GM19238 (cell line): ENCODE results near the gene METTL25B.

Source experiments
- DNase-seq: peaks from one replicate; pipeline ENCODE4 v3.0.0; 2011; ENCODE audit warnings: low spot score; ENCODE audit not compliant: insufficient read length

Gene METTL25B

DNA sequence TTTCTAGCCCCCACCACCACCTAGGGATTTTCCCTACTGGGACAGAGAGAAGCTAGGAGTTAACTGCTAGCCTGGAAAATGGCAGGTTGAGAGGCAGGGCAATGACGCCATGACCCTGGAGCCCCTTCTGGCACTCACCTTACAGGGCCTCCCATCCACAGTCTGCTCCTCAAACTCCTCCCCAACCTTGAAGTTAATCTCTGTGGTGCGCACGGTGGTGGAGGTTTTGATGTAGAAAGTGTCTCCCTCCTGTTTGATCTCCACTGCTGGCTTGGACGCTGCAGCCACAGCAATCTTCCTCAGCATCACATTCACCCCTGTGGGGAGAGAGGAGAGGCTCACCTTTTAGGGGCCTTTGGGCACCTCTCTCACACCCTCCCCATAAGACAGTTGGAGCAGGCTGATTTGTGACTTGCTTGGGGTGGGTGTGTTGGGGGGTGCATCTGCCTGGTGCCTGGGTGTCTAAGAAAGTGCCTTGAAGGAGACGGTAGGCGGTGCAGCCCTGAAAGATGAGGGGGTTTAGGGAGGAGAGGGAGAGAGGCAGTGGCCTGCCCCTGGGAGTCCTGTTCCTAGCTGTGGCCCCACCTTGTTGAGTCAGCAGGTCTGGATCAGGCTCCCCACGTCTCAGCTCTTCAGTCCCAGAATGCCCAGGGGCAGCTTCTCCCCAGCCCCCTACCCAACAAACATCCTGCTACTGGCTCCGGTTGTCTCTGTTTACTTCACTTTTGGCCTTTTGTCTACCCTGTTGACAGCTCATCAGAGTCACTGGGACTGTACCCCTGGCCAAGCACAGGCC lies 27.3 kb upstream of the METTL25B start:
- DNase-seq = no peak

DNA sequence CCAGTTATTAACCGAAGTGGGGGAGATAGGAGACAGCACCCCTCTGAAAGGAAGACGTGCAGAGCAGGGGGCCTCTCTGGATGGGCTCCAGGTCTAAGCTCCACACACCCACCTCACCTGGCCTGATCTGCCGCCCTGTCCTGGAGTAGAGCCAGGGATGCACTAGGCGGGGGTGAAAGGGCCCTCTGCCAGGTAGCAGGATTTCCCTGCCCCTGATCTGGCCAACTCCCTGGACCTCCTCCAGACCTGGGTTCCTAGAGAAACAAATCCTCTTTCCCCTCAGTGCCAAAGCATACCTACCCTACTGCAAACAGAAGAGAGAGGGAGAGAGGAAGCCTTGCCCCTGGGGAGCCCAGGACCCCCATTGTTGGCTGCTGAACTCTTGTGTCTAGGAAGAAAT lies 24.9 kb upstream of the METTL25B start:
- no peak for DNase-seq

DNA sequence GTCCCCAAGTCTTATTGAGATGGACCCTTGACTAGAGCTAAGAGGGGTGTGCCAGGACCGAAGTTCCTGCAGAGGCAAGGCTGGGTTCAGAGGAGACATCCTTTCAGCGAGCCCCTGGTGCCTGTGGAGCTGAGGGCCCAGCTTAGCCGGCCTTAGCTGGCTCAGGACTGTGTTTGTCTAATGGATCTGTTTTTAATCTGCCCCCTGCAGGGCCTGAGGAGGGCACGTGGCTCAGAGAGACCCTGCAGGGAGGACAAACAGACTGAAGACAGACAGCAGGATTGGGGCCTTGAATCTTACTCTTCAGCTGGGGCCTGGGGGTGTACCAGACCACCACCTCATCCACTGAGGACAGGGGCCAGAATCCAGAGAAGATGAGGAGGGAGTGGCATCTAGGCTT lies 24.5 kb upstream of the METTL25B start:
- DNase-seq = no peak

DNA sequence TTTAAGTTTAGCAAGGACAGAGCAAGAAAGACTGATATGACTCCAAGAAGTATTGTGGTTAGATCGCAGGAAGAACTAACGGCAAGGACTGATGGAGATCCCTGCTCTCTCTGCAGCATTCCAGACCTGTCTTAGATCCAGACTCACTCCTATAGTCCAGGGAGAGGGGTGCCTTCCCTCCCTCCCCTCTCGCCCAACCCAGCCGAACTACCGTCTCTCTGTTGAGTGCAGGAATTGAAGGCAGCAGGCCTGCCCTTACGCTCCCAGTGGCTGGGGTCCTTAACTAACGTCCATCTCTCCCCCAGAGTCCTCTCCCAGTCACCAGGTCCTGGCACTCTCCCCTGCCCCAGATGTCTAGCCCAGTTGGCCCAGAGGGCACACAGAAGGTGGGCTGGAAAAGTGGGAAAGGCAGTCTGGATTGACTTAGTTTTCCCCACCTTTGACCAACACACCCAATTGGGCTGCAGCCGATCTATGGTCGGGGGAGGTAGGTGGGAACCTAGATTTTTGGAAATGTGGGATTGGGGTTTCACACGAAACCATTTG lies 24.0 kb upstream of the METTL25B start:
- DNase-seq = no peak

DNA sequence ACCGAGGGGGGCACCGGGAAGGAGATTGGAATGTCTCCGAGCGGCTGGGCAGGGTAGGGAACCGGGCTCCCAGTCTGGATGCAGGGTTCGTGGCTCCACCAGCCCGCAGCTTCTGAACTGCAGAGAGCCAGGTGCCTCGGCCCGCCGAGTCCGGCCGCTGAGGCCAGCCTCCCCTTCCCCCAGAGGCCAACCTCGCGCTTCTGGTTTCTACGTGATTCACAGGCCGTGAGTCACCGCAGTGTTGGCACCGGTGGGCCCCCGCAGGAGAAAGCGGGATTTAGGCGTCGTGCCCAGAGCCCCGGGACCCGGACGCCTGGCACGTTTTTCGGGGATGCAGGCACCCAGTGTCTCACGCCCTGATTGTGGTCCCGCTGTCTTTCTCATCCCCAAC lies 23.3 kb upstream of the METTL25B start:
- DNase-seq = no peak

DNA sequence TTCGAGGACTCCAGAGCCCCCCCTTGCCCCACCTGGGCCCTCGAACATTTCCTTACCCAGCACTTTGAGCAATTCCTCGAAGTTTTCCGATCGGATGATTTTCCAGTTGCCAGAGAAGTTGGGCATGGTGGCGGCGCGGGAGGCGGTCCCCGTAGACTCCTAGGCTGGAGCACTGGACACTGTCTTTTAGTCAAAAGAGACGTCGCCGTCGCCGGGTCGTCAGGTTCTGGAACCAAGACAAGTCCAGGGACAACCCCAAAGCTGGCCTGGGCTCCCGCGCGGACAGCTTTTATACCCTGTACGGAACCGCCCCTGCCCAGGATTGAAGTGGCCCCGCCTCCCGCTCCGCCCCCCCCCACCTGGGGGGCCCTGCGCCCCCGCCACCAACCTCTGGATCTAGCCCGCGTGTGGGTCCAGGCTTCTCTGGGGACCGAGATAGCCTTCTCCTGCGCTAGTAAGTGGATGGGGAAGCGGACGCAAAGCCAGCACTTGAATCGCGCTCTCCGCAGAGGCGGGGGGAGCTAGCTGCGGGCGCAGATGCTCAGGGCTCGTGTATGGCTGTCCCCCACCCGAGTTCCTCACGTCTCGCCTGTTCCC lies 22.9 kb upstream of the METTL25B start, which contains the start of gene CRABP2:
Gene CRABP2 (minus strand): TSS at position 263 of the 597 bp plus-strand sequence. CDS start 137 bp downstream, at position 126.
- no peak for DNase-seq

DNA sequence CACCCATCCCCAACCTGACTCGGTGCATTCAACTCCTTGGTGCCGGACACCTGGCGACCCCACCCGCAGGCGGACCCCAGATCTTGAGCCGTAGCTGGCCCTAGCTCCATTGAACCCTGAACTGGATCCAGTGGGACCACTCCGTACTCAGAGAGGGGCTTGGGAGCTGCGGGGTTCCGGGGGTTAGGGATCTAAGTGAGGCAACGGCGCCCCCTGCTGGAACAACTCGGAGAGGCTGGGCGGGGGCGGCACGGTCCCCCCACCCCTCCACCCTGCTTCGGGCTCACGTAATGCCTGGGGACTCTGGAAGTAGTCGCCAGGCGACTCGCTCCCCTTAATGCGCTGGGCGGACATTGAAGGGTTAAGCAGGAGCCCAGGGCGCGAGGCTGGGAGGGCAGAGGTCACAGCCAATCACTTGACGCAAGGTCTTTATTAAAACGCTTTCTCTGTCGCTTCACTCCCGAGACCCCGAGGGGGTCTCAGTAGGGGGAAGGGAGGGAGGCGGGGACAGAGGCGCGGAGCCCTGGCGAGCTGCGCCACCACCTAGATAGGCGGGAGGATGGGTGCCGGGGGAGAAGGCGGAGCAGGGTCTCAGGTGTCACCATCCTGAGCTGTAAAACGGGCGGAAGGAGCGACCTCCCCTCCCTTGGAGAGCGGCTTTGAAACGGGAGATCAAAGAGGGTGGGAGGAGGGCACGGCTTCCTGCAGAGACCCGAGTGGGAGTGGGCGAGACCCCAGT lies 22.2 kb upstream of the METTL25B start:
- peak; percentile 57 for DNase-seq

DNA sequence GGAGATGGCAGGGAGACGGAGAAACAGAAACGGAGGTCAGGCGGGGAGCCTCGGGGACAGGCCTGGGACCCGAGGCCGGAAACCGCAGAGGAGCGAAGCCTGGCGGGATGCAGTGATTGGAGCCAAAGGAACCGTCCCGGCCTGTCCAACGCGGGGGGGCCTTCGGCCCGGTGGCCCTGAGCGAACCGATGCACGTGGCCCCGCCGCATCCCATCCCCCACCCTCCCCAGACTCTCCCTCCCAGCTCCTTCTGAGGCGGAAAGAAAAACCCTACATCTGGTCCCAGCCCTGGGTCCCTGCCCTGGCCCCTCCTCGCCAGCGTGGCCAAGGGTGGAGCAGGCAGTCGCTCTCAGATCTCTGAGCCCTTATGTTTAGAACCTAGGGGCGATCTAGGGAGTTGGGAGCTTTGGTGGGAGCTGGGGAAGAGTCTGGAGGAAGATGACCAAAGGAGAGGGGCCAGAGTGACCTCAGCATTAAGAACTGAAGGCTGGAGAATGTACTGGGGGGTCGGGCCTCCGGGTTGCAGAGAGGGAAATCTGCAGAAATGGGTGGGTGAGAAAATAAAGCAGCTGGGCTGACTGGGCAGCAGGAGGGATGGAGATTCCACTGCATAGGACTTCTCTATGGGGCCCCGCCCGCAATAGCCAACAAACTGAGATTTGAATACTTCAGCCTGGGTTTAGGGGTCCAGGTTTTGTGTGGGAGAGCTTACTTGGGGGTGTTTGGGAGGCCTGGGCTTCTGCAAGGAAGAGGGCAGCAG lies 21.4 kb upstream of the METTL25B start:
- DNase-seq = no peak

DNA sequence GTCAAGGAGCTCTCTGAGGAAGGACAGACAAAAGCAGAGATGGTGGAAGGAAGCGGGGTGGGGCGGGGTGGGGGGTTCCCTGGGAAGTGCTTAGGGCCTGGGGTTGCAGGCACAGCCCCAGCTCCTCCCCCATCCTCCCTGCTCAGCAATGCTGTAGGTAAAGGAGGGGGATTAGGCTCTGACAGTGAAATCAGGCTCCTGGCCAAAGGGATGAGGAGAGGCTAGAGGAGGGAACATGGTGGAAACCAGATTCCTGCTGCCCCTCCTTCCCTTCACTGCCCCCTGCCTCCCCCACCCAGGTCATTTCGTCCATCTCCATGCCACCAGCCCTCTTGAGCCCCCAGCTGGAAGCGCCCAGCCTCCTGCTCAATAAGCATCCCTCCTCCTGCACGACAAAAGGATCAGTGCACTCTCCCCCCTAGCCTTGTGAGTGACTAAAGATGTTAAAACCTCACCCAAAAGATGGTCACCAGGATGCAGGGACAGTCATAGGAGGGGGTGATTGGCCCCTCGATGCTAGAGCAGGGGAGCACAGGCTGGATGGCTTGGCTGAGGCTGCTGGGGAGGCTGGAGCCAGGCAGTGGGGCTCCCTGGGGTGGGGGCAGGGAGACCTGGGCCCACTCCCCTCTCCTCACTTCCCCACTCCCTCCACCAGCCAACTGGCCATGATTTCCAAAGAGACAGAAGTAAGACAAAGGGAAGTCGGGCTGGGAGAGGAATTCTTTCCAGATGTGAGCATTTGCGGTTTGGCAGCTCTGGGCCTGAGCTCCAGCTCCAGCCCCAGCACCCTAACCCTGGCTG lies 20.7 kb upstream of the METTL25B start:
- no peak for DNase-seq

DNA sequence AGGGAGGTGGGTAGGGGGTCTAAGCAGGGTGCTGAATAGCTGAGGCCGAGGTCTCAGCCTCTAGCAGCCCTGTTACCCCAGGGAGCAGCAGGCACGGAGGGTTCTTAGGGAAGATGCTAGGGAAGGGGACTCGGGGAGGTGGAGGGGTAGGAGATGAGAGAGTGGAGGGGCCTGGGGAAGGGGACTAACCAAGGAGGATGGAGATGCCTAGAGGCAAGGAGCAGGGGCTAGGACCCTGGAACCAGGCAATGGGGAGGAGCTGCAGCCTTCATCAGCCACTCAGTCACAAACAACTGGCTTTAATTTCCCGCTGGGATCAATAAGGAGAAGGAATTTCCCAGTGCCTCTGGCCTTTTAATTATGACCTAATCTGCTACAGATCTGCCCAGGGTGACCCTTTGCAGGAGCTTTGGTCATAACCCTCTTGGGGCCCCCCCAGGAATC lies 20.0 kb upstream of the METTL25B start:
- DNase-seq = no peak

DNA sequence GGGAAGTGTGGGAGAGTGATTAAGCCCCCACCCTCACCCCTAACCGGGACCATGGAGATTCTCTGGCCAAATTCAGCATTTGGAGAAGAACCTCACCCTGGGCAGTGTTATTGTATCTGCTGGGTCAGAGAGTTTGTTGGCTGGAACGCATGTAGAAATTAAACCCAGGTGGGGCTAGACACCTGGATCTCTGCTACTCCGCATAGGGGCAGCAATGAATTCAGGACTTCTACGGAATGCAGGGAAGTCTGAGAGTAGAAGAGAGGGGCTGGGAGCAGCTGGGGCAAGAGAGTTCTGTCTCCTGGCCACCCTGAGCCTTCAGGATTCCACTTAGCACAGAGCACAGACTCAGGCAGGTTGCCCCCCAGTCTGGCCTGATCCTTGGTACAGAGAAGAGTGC lies 19.2 kb upstream of the METTL25B start:
- DNase-seq = no peak

DNA sequence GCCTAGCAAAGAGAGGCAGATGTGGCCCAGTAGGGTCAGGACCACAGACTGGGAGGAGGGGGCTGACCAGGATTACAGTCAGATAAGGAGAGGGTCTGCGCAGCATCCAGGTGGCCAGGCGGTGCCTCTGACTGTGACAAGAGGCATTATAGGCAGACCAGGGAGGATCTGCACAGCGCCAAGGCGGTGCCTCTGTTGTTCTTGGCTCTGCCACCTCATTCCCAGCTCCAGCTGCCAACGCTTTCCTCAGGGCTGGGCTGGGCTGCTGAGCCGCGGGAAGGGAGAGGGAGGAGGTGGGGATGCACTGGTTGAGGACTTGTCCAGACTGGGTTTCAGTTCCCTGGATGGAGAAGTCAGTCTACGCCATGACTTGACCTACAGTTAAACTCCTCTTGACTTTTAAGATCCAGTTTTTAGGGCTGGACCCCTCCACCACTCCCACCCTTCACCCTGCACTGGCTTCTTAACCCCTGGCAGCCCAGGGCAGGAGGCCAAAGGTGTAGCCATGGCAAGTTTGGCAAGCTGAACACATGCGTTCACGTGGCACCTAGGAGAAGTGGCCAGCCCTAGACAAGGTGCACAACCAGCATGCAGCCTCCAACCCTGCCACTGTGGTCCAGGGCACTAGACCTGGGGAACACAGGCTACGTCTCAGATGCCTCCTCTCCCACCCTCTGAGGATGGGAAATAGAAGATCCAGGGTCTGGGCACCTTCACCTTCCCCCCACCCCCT lies 18.3 kb upstream of the METTL25B start:
- no peak for DNase-seq

DNA sequence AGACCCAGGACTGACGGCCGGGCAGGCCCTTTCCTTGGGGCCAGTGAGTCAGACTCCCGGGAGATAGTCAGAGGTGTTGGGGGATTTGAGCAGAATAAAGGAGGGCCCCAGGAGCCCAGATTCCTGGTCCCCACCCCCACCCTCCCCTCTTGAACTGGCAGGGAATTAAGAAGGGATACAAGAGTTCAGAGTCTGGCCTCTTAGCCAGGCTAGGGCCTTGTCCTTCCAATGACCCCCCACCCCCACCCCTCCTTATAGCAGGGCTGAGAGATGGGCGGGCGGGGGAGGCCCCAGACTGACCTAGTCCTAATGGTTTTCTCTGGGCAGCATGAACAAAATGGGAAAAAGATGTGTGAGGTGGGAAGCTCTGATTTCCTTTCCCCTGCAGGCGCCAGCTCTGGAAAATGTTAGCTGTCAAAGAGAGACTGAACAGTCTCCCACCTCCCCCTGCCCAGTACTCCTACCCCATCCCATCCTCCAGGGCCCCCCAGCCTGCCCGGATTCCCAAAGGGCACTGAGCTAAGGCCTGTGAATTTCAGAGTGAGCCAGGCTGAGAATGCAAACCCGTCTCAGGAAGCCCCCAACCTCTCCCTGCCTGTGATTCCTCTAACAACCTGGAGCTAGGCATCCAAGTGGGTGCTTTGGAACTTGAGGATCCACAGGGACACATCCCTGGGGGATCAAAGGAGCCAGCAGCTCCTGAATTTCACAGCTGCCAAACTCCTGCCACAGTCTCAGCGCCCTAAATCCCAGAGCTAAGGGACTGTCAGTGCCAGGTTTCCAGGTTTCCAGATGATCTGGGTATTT lies 17.1 kb upstream of the METTL25B start:
- DNase-seq = no peak

DNA sequence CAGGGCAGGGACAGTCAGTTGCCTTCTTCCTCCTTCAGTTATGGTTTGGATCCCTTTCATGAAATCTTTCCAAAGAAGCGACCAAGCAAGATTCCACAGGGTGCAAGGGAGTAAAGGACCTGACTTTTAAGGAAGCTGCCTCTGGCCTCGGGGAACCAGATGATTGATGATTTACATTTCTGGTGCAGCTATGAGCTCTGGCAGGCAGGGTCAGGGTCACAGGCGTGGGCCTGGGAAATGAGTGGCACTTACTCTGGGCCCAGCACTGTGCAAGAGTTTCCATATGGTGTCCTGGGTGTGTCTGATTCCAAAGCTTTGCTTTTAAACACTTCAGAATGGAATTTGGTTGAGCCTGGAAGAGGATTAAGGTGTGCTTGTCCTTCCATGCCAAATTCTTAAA lies 15.6 kb upstream of the METTL25B start:
- DNase-seq = no peak

DNA sequence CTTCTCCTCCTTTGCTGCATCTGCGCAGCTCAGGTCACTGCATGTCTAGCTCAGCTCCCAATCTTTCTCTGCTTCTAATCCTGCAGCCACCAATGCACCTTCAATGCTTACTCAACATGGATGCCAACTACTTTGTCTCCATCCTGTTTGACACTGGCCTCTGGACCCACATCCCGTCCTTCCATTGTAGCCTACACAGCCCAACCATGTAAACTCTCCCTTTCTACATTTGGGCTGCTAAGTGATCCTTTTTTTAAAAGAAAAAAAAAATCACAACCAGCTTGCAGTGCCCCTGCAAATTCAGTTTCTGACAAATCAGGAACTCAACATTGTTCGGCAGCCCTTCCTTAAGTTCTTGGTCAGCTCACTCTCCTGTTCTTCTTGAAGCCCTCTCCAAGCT lies 13.4 kb upstream of the METTL25B start:
- no peak for DNase-seq

DNA sequence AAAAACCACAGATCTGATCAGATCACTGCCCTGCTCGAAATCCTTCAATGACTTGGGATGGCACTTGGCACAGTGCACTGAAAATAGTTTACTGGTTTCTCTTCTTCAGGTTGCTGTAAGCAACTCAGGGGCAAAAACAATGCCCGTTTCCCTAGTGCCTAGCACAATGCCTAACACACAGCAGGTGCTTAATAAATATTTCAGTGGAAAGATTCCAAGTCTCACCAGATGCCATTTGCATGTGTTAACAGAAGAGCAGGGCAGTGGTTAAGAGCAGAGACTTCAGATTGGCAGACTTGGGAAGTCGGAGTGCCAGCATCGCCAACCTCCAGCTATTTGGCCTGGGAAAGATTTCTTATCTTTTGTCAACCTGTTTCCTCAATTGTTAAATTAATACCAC lies 10.9 kb upstream of the METTL25B start:
- DNase-seq = no peak

DNA sequence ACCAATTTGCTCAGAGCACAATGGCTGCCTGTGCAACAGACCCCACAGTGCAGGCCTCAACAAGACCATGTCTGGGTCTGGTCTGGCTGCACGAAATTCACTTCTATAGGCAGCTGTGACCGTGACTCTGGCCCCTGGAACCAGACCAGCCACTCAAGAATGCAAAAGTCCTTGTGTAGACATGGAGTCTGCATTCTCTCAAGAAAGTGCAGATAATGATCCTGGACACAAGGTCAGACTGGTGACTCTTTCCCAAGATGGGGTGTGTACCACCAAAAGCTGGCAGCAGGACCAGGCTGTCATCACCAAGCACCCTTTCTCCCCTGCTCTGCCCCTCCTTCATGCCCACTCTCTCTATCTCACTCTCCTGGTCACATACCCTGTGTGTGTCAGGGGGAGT lies 7.1 kb upstream of the METTL25B start:
- no peak for DNase-seq

DNA sequence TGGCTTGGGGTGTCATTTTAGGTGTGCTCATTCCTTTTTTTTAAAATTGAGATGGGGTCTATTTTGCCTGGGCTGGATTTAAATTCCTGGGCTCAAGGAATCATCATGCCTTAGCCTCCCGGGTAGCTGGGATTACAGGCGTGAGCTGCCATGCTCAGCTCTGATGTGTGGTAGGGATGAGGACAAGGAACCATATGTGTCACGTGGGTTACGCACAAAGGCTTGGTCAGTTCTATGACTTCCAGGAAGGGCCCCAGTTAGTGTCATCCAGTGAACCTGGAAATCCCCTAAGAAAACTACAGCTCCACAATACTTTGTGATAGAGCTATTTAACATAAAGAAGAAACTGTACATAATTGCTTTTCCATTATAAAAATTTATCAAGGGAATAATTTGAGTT lies 6.7 kb upstream of the METTL25B start:
- no peak for DNase-seq

DNA sequence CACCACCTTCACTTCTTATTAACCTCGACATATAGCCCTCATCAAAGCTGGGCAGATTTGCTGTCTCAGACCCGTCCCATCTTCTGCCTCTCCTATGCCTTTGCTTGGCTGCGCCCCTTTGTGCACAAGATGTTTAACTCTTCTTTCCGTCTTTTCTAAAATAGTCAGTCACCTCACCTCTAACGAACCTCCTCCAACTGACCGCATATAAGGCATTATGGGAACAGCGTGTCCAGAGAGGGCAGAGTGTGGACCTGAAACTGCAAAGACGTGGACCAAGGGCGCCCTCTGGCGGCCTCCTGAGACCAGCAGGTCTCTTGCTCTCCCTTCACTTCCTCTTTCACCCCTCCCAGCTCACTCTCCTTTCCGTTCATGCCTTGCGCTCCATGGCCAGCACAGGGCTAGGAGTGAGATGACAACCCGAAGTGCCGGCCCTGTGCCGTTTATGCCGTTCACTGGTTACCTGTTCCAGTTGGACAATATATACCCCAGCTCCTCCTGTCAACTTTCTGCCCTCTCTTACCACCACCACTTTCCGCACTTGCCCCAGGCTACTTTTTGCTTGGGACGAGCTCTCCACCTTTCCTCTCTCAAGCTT lies 2.5 kb upstream of the METTL25B start:
- DNase-seq = peak; percentile 76
